SKM-1 treated with dmso at 0.1 percent for 144 hours (cell line): Measurements from ENCODE around the gene NRROS.

ENCODE experiments used
- DNase-seq: peaks from one replicate; lab custom pipeline; 2025; ENCODE audit not compliant: unreplicated experiment; lab: John Stamatoyannopoulos, UW

Gene NRROS

DNA sequence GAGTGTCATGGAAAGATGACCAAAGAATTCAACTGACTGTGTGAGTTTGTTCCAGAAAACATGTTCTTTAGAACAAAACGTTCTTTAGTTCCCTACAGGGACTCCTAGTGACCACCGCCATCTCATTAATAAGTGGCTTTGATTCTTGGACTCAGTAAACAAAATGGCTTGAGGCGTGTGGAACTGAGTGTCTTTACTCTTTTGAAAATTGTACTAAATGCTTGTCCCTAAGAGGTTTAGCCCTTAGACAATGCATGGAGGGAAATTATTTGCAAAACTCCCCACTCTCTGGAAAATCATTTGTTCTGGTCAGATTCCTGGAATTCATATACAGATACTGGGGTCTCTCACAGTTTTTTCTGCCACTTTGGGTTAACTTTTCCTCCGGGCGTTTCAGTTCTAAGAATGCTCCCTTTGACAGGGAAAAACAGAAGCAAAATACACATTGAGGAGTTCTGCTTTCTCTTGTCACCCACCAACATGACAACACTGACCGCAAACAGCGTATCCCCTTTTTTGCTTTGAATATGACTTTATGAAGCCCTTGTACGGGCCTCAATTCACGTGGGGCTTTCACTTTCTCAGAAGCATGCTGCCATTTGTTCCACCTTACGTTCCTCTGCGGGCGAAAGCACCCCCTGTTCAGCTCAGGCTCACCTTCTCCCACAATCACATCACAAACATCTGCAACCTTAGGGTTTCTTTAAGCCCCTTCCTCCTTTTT, 15.3 kb upstream of the NRROS start:
- DNase-seq, result peak; percentile 91

DNA sequence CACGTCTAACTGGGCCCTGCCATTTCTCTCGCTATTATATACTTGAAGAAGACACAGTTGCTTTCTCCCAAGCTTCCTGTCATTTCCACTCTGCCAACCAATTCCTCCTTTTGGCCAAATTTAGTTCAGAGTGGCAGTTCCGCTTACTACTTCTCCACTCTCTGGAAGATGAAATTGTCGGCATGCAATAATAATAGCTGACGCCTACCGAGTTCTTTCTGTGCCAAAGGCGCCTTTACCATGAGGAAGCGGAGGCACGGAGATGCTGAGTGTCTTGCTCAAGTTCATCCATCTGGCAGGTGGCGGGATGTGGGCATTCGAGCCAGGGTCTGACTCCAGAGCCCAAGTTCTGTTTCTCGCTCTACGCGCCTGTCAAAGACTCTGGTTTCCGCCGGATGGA, 14.6 kb upstream of the NRROS start:
- peak; percentile 90 for DNase-seq

DNA sequence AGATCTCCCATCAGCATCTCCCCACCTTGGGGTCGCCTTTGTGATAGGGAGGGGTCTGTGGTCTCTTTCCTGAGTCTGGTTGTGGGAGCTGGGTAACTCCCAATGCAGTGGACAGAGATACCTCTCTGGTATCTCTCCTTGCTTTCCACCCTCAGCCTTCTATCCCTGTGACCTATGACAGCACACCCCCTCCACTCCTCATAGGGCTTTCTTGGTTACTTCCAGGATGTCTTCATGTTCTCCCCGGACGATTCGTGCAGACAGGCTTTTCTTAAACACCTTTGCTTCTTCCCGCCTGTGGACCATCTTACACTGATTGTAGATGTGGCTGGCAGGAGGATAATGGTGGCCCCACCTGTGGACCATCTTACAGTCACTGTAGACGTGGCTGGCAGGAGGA, 14.2 kb upstream of the NRROS start:
- DNase-seq, result no peak

DNA sequence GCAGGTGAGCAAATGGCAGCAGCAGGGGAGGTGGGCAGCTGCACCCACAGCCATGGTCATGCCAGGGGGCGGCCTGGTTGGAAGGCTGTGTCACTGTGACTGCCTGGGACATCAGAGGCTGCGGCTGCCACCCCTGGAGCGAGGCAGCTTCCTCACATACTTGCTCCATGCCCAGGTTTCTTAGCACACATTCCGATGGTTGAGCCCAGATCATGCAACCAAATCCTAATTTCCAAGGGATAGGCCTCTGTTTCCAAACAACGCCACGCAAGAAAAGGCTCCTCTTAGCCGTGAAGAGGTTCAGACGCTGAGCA, 11.6 kb upstream of the NRROS start:
- DNase-seq, result no peak

DNA sequence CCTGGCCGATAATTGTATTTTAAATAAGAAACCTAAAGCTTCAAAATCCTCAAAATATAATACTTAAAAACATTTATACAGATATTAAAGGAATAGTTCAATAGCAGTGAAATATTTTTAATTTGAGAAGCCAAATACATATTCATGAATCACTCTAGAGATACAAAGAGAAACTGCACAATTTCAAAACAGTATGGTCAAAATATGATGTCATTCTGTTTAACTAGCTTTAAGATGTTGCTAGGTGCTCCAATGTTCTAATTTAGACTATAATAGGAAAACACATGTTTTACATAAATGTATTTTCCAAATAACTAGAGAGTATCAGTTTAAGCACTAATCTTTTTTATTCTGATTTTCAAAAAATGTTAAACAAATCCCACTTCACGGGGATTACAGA, 10.3 kb upstream of the NRROS start:
- DNase-seq, result peak; percentile 16

DNA sequence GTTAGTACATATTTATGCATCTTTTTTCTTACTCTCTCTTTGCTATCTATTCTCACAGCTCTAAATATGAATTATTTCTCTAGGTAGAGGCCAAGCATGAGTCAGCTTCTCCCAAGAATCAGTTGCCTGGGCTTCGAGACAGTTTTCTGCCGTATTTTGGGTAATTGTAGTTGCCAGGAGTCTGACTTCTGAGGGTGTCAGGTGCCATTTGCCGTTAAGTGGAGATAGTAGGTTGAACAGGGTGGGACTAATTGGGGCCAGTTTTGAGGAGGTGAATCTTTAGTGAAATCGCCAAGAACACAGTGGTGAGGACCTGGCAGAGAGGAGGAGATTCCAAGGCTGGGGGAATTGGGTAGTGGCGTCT, 7.8 kb upstream of the NRROS start:
- DNase-seq, result no peak

DNA sequence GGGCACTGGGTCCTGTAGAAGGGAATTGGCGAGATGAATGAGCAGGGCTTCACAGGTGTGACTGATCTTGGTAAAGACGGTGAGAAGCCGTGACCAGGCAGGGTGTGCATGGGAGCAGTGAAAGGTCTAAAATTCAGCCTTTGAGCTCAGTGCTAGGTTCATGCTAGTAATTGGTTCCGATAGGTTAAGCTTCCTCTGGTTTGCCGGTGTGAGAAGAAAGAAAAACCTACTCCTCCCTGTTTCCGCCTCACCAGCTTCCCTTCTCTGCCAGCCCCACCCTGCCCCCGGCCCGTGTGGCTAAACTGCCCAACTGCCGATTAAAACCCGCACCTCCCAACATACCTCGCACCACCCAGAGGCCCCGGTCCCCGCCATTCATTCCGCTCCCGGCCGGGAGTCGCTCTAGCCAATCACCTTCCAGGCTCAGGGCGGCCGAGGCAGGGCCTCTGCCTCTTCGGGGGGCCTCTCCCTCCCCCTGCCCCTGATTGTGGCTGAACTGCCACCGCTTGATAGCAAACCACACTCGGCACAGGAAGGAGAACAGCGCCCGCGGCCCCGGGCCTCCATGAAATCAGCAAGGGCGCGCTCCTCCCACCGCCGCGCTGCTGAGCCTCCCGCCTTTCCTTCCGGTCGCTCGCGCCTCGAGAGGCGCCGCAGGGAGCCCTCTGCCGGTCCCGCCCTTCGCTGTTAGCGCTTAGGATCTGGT, 7.3 kb upstream of the NRROS start:
- peak; percentile 98 for DNase-seq

DNA sequence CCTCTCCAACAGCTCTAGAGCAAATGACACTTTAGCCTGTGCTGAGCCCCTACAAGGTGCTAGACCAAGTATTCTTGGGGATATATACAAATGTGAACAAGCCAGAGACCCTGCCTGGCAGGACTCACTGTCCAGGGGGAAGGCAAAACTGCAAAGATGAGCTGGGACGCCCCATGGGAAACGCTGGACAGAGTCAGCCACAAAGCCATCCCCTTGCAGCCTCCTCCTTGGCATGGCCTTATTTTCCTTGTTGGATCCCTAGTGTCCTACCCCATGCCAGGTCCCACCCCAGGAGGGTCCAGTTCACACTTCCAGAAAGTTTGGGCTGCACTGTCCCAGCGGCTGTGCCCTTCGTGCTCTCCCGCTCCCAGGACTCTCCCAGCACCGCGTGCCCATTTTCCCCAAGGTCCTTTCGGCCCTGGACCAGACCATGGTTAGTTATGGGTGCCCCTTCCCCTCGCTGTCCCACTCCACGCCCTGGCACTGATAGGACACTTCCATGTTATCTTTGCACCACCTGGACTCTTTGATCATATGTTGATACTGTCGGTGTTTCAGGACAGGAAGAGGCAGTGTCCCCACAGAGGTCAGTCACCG, 5.8 kb upstream of the NRROS start:
- DNase-seq, result no peak

DNA sequence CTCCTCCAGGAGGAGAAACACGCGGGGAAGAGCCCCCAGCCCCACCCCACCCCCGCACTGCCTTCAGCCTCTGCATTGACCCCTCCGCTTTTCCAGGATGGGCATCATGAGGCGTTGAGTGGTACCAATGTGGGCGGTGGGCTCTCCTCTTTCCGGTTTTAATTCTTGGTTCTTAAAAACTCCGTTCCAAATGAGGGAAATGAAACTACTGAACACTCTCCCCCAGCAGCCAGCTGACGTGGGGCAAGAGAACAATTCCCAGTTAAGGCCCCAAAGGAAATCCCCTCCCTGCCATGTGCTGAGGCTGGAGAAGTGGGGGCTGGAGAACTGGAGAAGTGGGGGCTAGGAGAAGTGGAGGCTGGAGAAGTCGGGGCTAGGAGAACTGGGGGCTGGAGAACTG, 5.3 kb upstream of the NRROS start:
- DNase-seq, result no peak

DNA sequence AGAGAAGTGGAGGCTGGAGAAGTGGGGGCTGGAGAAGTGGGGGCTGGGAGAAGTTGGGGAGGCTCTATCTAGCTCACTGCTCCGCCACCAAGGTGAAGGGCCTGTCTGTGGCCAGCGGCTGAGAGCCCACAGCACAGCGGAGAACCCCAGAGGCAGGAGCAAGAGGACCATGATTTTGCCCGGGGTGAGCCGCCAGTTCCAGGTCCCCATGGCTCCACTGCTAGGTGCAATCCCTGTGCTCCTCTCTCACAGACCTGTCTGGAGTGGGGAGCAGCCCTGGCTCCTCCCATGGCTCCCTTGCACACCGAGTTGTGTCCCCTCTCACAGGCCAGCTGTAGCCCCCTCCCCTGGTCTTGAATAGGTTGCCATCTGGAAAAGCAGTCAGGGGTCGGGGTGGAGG, 4.7 kb upstream of the NRROS start:
- no peak for DNase-seq

DNA sequence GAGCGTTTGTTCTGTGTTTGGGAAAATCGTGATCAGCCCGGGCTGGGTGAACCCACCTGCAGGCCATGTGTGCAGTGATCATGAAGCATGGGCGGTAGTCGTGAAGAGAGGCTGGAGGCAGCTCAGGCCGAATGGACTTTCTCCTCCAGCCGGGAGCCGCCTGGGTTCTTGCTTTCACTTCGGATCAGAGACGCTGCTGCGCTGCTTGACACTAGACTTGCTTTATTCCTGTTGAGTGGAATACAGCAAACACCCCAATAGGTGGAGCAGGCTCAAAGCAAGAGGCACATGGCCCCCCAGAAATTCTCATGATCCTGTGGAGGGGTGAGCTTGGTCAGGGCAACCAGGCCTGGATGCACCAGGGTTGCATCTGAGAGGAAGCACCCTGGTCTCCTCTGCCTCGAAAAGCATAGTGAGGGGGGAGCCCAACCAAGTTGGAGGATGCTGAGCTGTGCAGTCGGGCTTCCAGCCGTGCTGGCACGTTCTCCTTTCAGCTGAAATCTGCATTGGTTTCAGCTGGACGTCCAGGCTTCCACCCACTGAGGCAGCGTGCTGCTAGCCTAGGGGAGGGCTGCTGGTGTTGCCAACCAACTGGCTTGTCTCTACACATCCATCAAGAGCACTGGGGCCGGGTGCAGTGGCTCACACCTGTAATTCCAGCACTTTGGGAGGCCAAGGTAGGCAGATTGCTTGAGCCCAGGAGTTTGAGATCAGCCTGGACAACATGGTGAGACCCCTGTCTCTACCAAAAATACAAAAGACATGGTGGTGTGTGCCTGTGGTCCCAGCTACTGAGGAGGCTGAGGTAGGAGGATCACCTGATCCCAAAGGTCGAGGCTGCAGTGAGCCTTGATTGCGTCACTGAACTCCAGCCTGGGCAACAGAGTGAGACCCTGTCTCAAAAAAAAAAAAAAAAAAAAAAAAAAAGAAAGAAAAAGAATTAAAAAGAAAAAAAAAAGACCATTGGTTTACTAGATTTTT, 2.8 kb upstream of the NRROS start:
- DNase-seq, result no peak

DNA sequence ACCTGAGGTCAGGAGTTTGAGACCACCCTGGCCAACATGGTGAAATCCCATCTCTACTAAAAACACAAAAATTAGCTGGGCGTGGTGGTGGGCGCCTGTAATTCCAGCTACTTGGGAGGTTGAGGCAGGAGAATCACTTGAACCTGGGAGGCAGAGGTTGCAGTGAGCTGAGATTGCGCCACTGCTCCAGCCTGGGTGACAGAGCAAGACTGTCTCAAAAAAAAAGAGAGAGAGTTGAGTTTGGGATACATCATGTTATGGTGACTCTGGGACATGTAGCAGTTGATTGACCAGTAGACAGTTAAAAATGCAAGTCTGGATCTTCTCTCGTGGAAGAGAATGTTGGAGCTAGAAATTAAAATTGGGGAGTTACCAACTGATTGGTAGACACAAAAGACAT, 1.6 kb upstream of the NRROS start:
- DNase-seq, result peak; percentile 20

DNA sequence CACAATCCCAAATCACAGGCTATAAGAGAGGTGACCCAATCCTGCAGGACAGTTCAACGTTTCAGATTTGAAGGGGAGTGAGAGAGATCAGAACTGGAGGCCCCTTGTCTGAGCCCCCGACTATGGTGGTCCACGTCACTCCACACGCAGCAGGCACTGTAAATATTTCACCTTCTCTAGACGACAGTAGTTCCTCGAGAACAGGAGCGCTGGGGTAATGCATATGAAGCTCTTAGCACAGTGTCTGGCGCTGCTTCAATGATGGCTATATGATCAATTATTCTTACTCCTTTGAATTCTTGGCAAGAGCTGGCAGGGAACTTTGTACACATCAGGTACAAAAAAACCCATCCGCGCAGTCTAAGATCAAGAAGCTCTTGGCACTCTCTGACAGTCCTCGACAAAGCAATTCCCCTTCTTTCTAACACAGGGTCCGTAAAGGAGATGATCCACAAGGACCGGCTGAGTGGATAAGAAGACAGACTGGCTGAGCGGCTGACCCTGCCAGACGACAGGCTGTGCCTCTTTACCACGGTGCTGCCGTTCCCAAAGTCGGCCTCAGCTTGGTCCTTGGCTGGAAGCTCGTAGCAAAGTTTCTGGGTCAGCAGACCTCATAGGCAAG, 522 bp upstream of the NRROS start:
- DNase-seq, result no peak

DNA sequence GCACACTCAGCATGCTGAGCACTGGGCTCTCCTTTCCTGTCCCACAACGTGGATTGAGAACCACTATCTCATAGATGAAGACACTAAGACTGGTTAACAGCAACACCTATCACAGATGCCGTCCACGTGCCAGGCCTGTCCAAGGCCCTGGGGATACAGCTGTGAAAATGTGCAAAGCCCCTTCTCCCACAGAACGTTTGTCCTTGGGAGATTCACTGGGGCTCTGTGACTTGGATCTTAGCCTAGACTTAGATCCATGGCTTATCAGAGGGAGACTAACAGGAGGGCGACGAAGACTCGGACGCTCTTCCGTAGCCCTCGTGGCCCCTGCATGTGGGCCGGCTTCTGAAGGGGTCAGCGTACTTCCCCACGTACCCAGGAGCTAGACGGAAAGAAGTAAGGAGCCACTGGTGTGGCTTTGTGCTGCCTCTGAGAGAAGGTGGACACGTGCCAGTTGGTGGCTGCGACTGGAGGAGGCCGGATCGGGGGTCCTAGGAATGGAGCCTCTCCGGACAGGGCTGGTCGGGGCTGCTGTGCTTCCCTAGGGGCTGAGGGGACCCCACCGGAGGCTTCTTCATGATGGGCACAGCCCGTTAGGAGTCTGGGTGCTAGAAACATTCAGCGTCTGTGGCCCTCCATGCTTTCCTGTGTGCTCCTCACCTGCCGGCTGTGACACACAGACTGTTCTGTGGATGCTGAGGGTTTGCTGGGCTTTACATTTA, 964 bp downstream of the NRROS start:
- DNase-seq, result no peak

DNA sequence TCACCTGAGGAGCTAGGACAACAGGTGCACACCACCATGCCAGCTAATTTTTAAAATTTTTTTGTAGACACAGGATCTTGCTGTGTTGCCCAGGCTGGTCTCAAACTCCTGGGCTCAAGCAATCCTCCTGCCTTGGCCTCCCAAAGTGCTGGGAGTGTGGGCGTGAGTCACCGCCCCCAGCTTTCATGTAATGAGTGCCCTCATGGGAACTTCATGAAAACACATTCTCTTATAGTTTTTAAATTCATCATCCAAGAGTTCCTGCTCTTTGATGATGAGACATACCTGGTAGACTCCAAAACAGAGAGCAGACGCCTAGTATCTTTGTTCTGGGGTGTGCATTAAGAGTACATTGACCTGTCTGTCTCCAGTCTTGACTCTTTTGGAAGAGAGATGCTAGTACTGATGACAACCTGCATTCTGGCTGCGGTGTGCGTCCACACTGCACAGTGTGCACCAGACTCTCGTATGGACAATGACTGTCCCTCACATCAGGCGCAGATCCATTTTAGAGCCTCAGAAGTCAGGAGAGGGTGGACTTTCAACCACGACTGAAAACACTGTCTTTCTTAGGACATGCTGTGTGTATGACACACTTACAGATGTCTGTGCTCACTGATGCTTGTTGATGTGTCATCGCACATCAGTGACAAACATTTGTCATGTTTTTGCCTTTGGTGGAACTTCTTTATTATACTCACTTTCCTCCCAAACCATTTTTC, 2.0 kb downstream of the NRROS start:
- no peak for DNase-seq

DNA sequence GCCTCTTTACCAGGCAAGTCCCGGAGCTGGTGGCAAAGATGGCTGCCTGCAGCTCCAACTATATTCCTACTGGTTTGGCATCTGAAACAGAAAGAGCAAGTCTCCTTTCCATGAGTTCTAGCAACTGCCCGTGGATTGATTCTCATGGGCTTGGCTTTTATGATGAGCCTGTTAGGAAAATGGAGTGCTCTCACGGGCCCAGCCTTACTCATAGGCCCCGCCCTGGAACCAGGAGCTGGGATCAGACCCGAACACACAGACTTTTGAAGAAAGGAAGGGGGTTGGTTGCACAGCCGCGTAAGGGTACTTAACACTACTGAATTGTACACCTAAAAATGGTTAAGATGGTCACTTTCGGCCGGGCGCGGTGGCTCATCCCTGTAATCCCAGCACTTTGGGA, 2.9 kb downstream of the NRROS start:
- DNase-seq, result no peak

DNA sequence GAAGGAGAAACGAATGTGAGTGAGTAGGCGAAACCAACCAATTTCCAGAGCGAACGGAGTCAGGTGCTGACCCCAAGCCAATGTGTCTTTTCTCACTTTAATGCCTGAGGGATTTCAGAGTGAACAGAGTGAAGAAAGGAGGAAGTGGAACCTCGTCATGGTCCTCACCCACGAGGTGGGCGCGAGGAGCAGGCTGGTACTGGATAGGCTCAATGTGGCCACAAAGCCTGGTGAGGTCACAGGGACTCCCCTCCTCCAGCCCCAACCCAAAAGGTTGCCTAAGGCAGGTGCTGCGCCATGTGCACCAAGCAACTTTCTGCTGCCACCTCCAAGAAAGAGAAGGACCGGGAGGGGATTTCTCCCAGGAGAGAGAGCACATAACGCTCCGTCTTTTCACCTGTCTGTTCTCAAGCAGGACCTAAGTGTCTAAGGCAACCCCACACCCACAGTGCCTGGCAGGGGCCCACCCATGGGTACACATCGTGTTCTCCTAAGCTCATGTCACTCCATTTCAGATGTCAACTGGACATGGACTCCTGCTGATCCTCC, 3.8 kb downstream of the NRROS start:
- DNase-seq, result peak; percentile 47

DNA sequence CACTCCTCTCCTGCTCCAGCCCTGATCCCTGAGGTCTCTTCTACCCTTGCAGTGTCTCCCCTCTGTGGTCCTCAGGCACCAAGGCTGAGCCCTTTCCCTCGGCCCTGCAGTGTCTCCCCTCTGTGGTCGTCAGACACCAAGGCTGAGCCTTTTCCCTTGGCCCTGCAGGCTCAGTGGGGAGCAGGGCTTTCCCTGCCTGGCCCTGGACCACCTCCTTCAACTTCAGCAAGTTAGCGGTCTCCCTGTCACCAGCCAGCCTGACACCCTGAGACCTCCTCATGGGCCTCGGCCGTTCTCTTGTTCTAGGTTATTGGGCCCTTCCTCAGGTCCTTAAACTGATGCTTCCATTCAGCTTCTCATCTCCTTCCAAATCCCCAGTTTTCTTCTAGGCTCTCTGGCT, 4.3 kb downstream of the NRROS start:
- DNase-seq, result no peak

DNA sequence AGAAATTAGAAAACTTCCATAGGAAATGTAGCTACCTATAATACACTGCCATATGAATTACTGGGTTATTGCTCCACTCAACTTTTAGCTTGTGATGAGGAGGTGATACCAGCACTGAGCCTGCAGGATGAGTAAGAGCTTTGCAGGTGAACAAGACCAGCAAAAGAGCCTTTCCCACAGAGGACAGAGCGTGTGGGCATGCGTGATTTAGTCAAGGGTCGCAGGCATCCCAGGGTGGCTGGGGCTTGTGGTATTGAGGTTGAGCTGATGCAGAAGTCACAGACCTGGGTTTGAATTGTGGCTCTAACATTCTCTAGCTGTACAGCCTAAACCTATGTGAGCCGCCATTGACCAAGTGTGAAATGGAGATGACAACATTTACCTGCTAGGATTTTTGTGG, 5.6 kb downstream of the NRROS start:
- no peak for DNase-seq
